ENCODE measurements around the gene MAGOHB. TPM values are rescaled to one million over a fixed set of nuclear protein-coding genes. Genes with fewer than 3 reads are reported as not detected.

MAGOHB gene
- total and polyA plus RNA-seq, 10 of the 15 experiments (the other 5 are each of a cell fraction or from before 2014, with no cell fraction given) = 30.6 to 217 (median 55.2) TPM

DNA sequence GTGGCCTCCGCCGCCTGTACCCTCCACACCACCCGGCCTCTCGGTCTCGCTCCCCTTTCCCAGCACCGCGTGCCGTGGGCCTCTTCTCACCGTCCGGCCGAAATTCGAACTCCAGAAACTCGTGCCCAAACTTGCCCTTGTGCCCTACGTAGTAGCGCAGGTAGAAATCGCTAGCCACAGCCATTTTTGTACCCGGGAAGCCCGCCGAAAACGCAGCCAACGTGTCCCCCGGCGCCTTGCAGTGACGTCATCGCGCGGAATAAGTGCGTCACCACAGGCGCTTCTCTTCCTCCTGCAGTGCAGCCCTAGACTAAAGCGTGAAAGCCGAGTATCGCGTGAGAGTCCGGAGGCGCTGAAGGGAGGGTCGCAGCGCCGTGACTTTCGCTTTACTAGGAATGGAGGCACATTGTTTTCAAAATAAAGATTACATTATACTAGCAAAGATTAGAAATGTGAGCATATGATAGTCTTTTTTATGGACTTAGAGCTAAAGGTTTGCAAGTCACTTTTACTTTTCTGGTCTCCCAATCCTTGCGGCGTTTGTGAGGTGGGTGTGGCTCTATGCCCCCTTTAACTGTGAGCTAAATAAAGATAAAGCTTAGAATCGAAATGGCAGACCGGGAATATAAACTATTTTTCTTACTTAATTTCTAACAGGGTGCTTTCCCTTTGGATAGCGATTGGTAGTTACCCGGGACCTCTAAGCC lies at the start of gene MAGOHB (continued):
- TF ChIP-seq, protein P1, sequence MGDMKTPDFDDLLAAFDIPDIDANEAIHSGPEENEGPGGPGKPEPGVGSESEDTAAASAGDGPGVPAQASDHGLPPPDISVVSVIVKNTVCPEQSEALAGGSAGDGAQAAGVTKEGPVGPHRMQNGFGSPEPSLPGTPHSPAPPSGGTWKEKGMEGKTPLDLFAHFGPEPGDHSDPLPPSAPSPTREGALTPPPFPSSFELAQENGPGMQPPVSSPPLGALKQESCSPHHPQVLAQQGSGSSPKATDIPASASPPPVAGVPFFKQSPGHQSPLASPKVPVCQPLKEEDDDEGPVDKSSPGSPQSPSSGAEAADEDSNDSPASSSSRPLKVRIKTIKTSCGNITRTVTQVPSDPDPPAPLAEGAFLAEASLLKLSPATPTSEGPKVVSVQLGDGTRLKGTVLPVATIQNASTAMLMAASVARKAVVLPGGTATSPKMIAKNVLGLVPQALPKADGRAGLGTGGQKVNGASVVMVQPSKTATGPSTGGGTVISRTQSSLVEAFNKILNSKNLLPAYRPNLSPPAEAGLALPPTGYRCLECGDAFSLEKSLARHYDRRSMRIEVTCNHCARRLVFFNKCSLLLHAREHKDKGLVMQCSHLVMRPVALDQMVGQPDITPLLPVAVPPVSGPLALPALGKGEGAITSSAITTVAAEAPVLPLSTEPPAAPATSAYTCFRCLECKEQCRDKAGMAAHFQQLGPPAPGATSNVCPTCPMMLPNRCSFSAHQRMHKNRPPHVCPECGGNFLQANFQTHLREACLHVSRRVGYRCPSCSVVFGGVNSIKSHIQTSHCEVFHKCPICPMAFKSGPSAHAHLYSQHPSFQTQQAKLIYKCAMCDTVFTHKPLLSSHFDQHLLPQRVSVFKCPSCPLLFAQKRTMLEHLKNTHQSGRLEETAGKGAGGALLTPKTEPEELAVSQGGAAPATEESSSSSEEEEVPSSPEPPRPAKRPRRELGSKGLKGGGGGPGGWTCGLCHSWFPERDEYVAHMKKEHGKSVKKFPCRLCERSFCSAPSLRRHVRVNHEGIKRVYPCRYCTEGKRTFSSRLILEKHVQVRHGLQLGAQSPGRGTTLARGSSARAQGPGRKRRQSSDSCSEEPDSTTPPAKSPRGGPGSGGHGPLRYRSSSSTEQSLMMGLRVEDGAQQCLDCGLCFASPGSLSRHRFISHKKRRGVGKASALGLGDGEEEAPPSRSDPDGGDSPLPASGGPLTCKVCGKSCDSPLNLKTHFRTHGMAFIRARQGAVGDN (IDR thresholded peaks at IDR 0.05) = peak; percentile 69; the same call in 1 of the 2 replicates
- TF ChIP-seq CREB1 (IDR thresholded peaks at IDR 0.05; ENCODE audit: low read depth) (peak; percentile 100), IRF4 (IDR thresholded peaks at IDR 0.05; ENCODE audit: low read depth, low read length) (no peak), EGR1 (IDR thresholded peaks at IDR 0.05; ENCODE audit: borderline replicate concordance in 1 of 2, low read depth in 2 of 2, low read length in 2 of 2) (no peak), TARDBP (IDR thresholded peaks at IDR 0.05; ENCODE audit: borderline replicate concordance) (peak; percentile 51; the same call in 1 of the 2 replicates), SIN3A (IDR thresholded peaks at IDR 0.05; ENCODE audit: low read depth, low read length) (peak; percentile 91), CEBPZ (IDR thresholded peaks at IDR 0.05; ENCODE audit: low read depth, low read length) (peak; percentile 19; the same call in 1 of the 2 replicates), ZBTB40 (IDR thresholded peaks at IDR 0.05; ENCODE audit: borderline replicate concordance) (peak; percentile 56; the same call in 1 of the 2 replicates), ZNF384 (IDR thresholded peaks at IDR 0.05; ENCODE audit: borderline replicate concordance, low read depth, low read length) (no peak), MEF2B (IDR thresholded peaks at IDR 0.05; ENCODE audit: partially characterized antibody, poor library complexity, severe bottlenecking) (peak; percentile 41), TCF12 (IDR thresholded peaks at IDR 0.05; ENCODE audit: low read depth, low read length) (no peak; the same call in 1 of the 2 replicates), ZBED1 (IDR thresholded peaks at IDR 0.05; ENCODE audit: borderline replicate concordance) (0 out of 2 replicates have a peak, but pooled peaks have one; percentile 30), FOS (IDR thresholded peaks at IDR 0.05; ENCODE audit: borderline replicate concordance, extremely low read depth, insufficient read length) (no peak)
- TF ChIP-seq, protein P2, sequence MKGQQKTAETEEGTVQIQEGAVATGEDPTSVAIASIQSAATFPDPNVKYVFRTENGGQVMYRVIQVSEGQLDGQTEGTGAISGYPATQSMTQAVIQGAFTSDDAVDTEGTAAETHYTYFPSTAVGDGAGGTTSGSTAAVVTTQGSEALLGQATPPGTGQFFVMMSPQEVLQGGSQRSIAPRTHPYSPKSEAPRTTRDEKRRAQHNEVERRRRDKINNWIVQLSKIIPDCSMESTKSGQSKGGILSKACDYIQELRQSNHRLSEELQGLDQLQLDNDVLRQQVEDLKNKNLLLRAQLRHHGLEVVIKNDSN (IDR thresholded peaks at IDR 0.05; ENCODE audit: borderline replicate concordance, extremely low read length, insufficient read depth, low read depth, low read length) = no peak

All from GM12878 (cell line).